ENCODE results near the gene ATP13A2. TPM values are rescaled to one million over a fixed set of nuclear protein-coding genes. Genes with fewer than 3 reads are reported as not detected.

Gene ATP13A2
- polyA plus RNA-seq, 3 donors: 17.6 to 37.8 (median 19.5) TPM

- Histone ChIP-seq H2AFZ (ENCODE audit: insufficient read depth, low read depth, low read length, poor library complexity, severe bottlenecking) (peak overlapping the region; percentile 53), H3K4me2 (replicated peaks; ENCODE audit: extremely low read depth, low read length, poor library complexity, severe bottlenecking) (peak overlapping the region; percentile 68), H3K4me1 (ENCODE audit: control insufficient read depth in 1 of 2, insufficient read depth in 2 of 2, low read length in 2 of 2) (peaks cover 49 to 57% of the 10 kb centered on the region in 2 donors), H3K79me2 (ENCODE audit: insufficient read depth, low read length) (no peaks in the 10 kb centered on the region), H3K36me3 (replicated peaks in 1 of 2; ENCODE audit: control insufficient read depth in 1 of 2, insufficient read depth in 2 of 2, low read length in 2 of 2) (no peaks in the 10 kb centered on the region), H3K27me3 (ENCODE audit: control insufficient read depth in 2 of 2, insufficient read depth in 2 of 2, low read length in 2 of 2) (no peaks in the 10 kb centered on the region), H4K20me1 (ENCODE audit: insufficient read depth, low read length) (no peaks in the 10 kb centered on the region), H3K4me3 (replicated peaks in 1 of 3; ENCODE audit: low read depth in 2 of 3, low read length in 3 of 3) (peak overlapping the region in 1 of 3 experiments; percentile 56), H3K9ac (ENCODE audit: insufficient read depth, low read length, poor library complexity, severe bottlenecking) (no peak overlapping the region), H3K9me3 (replicated peaks in 1 of 2; ENCODE audit: control insufficient read depth in 1 of 2, insufficient read depth in 1 of 2, low read length in 2 of 2) (no peaks in the 10 kb centered on the region), H3K27ac (ENCODE audit: low read depth in 1 of 2, low read length in 2 of 2) (peak overlapping the region; percentile 43 to 83)
- peak; percentile 90 for TF ChIP-seq CTCF (IDR thresholded peaks at IDR 0.05)
- peak; percentile 70 to 82 (median 82) for DNase-seq
- Mint-ChIP-seq H3K4me3 (peak overlapping the region; percentile 6 to 28), H3K27me3 (ENCODE audit: low read depth in 3 of 3) (peaks cover 0 to 1% (median 0%) of the 10 kb centered on the region in 3 donors), H3K9me3 (peaks cover 0 to 2% (median 0%) of the 10 kb centered on the region in 7 donors), H3K36me3 (peaks cover 0 to 4% of the 10 kb centered on the region in 2 donors), H3K27ac (peak overlapping the region; percentile 86 to 96 (median 92)), H3K4me1 (peaks cover 44% of the 10 kb centered on the region)
- 23% methylated on average over 8 of the region's 12 CpGs for WGBS (ENCODE audit: insufficient coverage)
- intact Hi-C loops (cut with micrococcal nuclease): loop anchor here (1.0 to 10.0 kb wide), 7 partner anchors 15 to 343 kb away; no protein-coding TSS in a partner anchor
Observed at GRCh38 chr1:17059391-17060305, 47.9 kb upstream of the ATP13A2 start.

GRCh38 chr1:17056551-17056950 is 44.8 kb upstream of the ATP13A2 start:
- Histone ChIP-seq H3K9me3 (replicated peaks in 1 of 2; ENCODE audit: control insufficient read depth in 1 of 2, insufficient read depth in 1 of 2, low read length in 2 of 2) (no peaks in the 10 kb centered on the region), H3K79me2 (ENCODE audit: insufficient read depth, low read length) (peaks cover 23% of the 10 kb centered on the region), H3K4me1 (ENCODE audit: control insufficient read depth in 1 of 2, insufficient read depth in 2 of 2, low read length in 2 of 2) (peaks cover 37 to 47% of the 10 kb centered on the region in 2 donors), H3K36me3 (replicated peaks in 1 of 2; ENCODE audit: control insufficient read depth in 1 of 2, insufficient read depth in 2 of 2, low read length in 2 of 2) (peaks cover under 1 to 1% of the 10 kb centered on the region in 2 donors), H3K27ac (ENCODE audit: low read depth in 1 of 2, low read length in 2 of 2) (no peak overlapping the region), H3K4me2 (replicated peaks; ENCODE audit: extremely low read depth, low read length, poor library complexity, severe bottlenecking) (no peak overlapping the region), H2AFZ (ENCODE audit: insufficient read depth, low read depth, low read length, poor library complexity, severe bottlenecking) (no peak overlapping the region), H3K4me3 (replicated peaks in 1 of 3; ENCODE audit: low read depth in 2 of 3, low read length in 3 of 3) (no peak overlapping the region), H4K20me1 (ENCODE audit: insufficient read depth, low read length) (peaks cover 6% of the 10 kb centered on the region), H3K9ac (ENCODE audit: insufficient read depth, low read length, poor library complexity, severe bottlenecking) (no peak overlapping the region), H3K27me3 (ENCODE audit: control insufficient read depth in 2 of 2, insufficient read depth in 2 of 2, low read length in 2 of 2) (no peaks in the 10 kb centered on the region)
- Mint-ChIP-seq H3K9me3 (no peaks in the 10 kb centered on the region), H3K4me3 (no peak overlapping the region), H3K36me3 (peaks cover 0 to 6% of the 10 kb centered on the region in 2 donors), H3K27ac (peak overlapping the region in 1 of 7 donors; percentile 20), H3K27me3 (ENCODE audit: low read depth in 3 of 3) (peaks cover 0 to 2% (median 0%) of the 10 kb centered on the region in 3 donors), H3K4me1 (peaks cover 32% of the 10 kb centered on the region)
- DNase-seq: no peak
- intact Hi-C loops (cut with micrococcal nuclease): loop anchor here in 1 of 2 donors (5.0 kb wide), 1 partner anchor 66 kb away; no protein-coding TSS in a partner anchor
- no peak for TF ChIP-seq CTCF (IDR thresholded peaks at IDR 0.05)
- 100% methylated on average over 1 of the region's 4 CpGs for WGBS (ENCODE audit: insufficient coverage)
